ENCODE data around the gene NDUFA3.

NDUFA3 gene

GRCh38 chr19:54149021-54149812 lies 46.6 kb downstream of the NDUFA3 start:
- no peak for TF ChIP-seq CTCF (IDR thresholded peaks at IDR 0.05)

- TF ChIP-seq CTCF (IDR thresholded peaks at IDR 0.05): no peak
These were observed 48.8 kb downstream of the NDUFA3 start for GRCh38 chr19:54151362-54152035.

- no peak for TF ChIP-seq CTCF (IDR thresholded peaks at IDR 0.05)
These were observed 49.6 kb downstream of the NDUFA3 start for GRCh38 chr19:54152267-54152666.

GRCh38 chr19:54152878-54153524 lies 50.3 kb downstream of the NDUFA3 start:
- no peak for TF ChIP-seq CTCF (IDR thresholded peaks at IDR 0.05)

GRCh38 chr19:54153731-54154326 lies 51.2 kb downstream of the NDUFA3 start:
- no peak for TF ChIP-seq CTCF (IDR thresholded peaks at IDR 0.05)

- no peak for TF ChIP-seq CTCF (IDR thresholded peaks at IDR 0.05)
These were observed 52.1 kb downstream of the NDUFA3 start for GRCh38 chr19:54154603-54155345.

- TF ChIP-seq CTCF (IDR thresholded peaks at IDR 0.05): no peak
These were observed 53.0 kb downstream of the NDUFA3 start for GRCh38 chr19:54155694-54156093.
